ENCODE measurements around the gene PPME1. TPM values are rescaled to one million over a fixed set of nuclear protein-coding genes. Genes with fewer than 3 reads are reported as not detected.

PPME1 gene
- total RNA-seq, 4 donors from 2014 or later: 32.3 to 55.3 (median 38.8) TPM

DNA sequence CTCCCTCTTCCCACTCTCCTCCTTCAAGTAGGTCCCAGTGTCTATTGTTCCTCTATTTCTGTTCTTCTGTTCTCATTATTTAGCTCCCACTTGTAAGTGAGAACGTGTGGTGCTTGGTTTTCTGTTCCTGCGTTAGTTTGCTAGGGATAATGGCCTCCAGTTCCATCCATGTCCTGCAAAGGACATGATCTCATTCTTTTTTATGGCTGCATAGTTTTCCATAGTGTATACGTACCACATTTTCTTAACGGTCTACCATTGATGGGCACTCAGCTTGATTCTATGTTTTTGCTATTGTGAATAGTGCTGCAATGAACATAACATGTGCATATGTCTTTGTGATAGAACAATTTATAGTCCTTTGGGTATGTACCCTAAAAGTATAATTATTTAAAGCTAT is 26.5 kb upstream of the PPME1 start:
- intact Hi-C loops (cut with DNase I): no loop called here
- no peaks in the 10 kb centered on the region for H3K27me3 ChIP-seq
- DNase-seq: no peak
- H3K4me3 ChIP-seq (replicated peaks in 1 of 3): no peak overlapping the region
- H3K36me3 ChIP-seq: no peaks in the 10 kb centered on the region
- H3K27ac ChIP-seq: no peak overlapping the region
- H3K4me1 ChIP-seq: peaks cover 0 to 8% of the 10 kb centered on the region in 2 donors
- no peaks in the 10 kb centered on the region for H3K9me3 ChIP-seq
- WGBS, 2 donors: 98 to 99% methylated on average over 4 of the region's 4 CpGs
- TF ChIP-seq, protein P1, sequence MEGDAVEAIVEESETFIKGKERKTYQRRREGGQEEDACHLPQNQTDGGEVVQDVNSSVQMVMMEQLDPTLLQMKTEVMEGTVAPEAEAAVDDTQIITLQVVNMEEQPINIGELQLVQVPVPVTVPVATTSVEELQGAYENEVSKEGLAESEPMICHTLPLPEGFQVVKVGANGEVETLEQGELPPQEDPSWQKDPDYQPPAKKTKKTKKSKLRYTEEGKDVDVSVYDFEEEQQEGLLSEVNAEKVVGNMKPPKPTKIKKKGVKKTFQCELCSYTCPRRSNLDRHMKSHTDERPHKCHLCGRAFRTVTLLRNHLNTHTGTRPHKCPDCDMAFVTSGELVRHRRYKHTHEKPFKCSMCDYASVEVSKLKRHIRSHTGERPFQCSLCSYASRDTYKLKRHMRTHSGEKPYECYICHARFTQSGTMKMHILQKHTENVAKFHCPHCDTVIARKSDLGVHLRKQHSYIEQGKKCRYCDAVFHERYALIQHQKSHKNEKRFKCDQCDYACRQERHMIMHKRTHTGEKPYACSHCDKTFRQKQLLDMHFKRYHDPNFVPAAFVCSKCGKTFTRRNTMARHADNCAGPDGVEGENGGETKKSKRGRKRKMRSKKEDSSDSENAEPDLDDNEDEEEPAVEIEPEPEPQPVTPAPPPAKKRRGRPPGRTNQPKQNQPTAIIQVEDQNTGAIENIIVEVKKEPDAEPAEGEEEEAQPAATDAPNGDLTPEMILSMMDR (IDR thresholded peaks at IDR 0.05): no peak
- no peak for TF ChIP-seq POLR2A (IDR thresholded peaks at IDR 0.05)

DNA sequence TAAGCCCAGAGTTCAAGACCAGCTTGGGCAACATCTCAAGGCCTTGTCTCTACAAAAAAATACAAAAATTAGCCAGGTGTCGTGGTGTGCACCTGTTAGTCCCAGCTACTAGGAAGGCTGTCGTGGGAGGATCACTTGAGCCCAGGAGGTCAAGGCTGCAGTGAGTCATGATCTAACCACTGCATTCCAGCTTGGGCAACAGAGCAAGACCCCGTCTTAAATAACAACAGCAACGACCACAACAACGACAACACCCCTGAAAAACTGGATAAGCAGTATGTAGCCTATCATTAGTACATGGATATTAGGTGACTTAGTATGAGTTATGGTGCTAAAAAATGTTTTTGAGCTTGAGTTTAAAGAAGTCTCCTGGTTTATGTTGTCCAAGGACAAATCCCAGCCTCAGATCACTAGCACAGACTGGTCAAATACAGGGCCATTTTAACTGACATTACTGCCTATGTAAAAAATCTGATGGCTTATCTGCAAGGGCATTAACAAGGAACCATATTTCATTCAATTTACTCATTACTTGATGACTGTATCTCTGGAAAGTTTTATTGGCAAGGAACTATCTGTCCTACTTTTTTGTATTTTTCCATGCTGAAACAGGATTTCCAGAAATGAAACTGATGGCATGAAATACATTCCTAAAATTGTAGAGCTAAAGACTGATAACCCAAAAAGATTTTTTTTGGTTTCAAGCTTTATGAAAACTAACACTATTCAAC is 23.7 kb upstream of the PPME1 start:
- Histone ChIP-seq H3K4me1 (no peaks in the 10 kb centered on the region), H3K9me3 (no peaks in the 10 kb centered on the region), H3K4me3 (replicated peaks in 1 of 3) (no peak overlapping the region), H3K27ac (no peak overlapping the region), H3K27me3 (no peaks in the 10 kb centered on the region), H3K36me3 (no peaks in the 10 kb centered on the region)
- 83 to 92% methylated on average over 5 of the region's 5 CpGs for WGBS, 2 donors
- no peak for TF ChIP-seq POLR2A (IDR thresholded peaks at IDR 0.05)
- TF ChIP-seq, protein P1 (IDR thresholded peaks at IDR 0.05): no peak
- DNase-seq: no peak
- intact Hi-C loops (cut with DNase I): no loop called here

DNA sequence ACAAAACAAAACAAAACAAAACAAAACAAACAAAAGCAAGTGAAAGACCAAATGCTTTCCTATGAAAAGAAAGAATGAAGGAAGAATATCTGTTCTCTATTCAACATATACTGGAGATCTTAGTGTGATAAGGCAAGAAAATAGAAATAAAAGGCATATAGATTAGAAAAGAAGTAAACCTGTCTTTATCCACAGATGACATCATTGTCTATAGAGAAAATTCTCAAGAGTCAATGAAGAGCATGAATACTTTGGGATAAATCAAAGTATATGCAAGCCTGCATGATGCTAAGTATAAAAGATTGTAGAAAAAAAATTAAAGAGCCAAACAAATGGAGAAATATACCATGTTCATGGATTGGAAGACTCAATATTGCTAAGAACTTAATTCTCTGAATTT is 17.9 kb upstream of the PPME1 start:
- intact Hi-C loops (cut with DNase I): no loop called here
- H3K27me3 ChIP-seq: no peaks in the 10 kb centered on the region
- H3K4me3 ChIP-seq (replicated peaks in 1 of 3): no peak overlapping the region
- H3K4me1 ChIP-seq: peaks cover 0 to 5% of the 10 kb centered on the region in 2 donors
- H3K36me3 ChIP-seq: no peaks in the 10 kb centered on the region
- TF ChIP-seq POLR2A (IDR thresholded peaks at IDR 0.05): no peak
- TF ChIP-seq, protein P1 (IDR thresholded peaks at IDR 0.05): no peak
- no peak overlapping the region for H3K27ac ChIP-seq
- no peaks in the 10 kb centered on the region for H3K9me3 ChIP-seq
- no peak for DNase-seq

DNA sequence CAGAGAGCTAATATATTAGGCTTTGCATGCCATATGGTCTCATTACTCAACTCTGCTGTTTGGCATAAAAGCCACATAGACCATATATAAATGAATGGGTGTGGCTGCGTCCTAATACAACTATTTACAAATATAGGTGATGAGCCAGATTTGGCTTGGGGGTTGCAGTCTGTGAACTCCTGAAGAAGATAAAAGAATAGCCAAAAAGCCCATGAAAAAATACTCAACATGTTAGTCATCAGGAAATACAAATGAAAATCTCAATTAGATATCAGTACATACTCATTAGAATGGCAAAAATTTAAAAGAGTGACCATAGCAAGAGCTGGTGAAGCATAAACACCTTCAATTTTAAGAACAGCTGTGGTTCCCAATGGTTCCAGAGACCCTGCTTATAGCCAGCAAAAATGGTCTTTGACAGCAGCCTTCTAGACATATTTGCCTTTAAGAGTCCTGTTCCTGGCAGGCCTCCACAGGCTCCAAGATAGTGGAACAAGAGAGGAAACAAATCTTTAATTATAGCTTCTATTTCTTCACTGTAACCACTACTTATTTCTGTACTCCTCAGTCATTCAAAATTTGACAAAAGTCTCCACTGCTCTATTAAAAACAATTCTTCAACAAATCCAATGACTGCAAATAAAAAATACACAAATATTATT is 16.3 kb upstream of the PPME1 start:
- TF ChIP-seq POLR2A (IDR thresholded peaks at IDR 0.05): no peak
- TF ChIP-seq, protein P1 (IDR thresholded peaks at IDR 0.05): no peak
- H3K36me3 ChIP-seq: no peaks in the 10 kb centered on the region
- intact Hi-C loops (cut with DNase I): no loop called here

DNA sequence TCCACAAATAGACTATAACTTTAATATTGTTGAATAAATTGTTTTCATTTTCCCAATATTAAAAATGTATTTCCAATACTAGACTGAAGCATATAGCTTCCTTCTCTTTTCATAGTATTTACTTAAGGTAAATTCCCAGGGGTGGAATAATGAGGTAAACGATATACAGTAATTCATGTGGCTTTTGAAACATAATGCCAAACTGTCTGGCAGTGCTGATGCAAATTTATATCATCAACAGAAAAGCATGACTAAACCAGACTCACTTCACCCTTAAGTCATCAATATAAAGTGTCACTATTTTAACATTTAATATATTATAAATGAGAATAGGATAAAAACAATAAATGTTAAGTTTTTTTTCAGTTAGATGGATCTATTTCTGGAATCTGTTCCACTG is 13.9 kb upstream of the PPME1 start:
- H3K9me3 ChIP-seq: no peaks in the 10 kb centered on the region
- H3K36me3 ChIP-seq: no peaks in the 10 kb centered on the region
- H3K4me3 ChIP-seq (replicated peaks in 1 of 3): no peak overlapping the region
- no peak overlapping the region for H3K27ac ChIP-seq
- DNase-seq: no peak
- TF ChIP-seq POLR2A (IDR thresholded peaks at IDR 0.05): no peak
- TF ChIP-seq, protein P1 (IDR thresholded peaks at IDR 0.05): no peak
- intact Hi-C loops (cut with DNase I): no loop called here
- H3K4me1 ChIP-seq: peaks cover 0 to 9% of the 10 kb centered on the region in 2 donors
- no peaks in the 10 kb centered on the region for H3K27me3 ChIP-seq
- 89 to 91% methylated on average over 1 of the region's 1 CpG for WGBS, 2 donors

More for the DNA sequence above, 16.3 kb upstream of the PPME1 start:
- Histone ChIP-seq H3K4me1 (peaks cover 0 to 5% of the 10 kb centered on the region in 2 donors), H3K4me3 (replicated peaks in 1 of 3) (no peak overlapping the region), H3K9me3 (no peaks in the 10 kb centered on the region), H3K27me3 (no peaks in the 10 kb centered on the region), H3K27ac (no peak overlapping the region)
- 97 to 98% methylated on average over 1 of the region's 1 CpG for WGBS, 2 donors
- DNase-seq: peak; percentile 17 to 48
